Tibial nerve (tissue), 4 donors: ENCODE results near the gene PDCD4.

ENCODE experiments used
- EP300 ChIP-seq, 2 donors: sonication (generic); formaldehyde crosslinking; IDR thresholded peaks; one replicate each; pipeline ENCODE4 v1.6.1; 2017; ENCODE audit warnings: antibody characterized with exemption in 2 of 2, mild to moderate bottlenecking in 1 of 2
- POLR2A ChIP-seq, 2 donors: fragments of 450-650 bp; IDR thresholded peaks; one replicate each; pipeline ENCODE4 v1.6.1; 2017; ENCODE audit warnings: antibody characterized with exemption in 2 of 2, mild to moderate bottlenecking in 2 of 2, moderate library complexity in 2 of 2
- TF ChIP-seq, protein P1 (sequence below), 5 experiments: fragments of 200-600 bp in 3 of 5; fragments of 450-650 bp in 2 of 5; sonication (generic) in 3 of 5; IDR thresholded peaks; one replicate each; pipeline ENCODE4 v1.5.1; 2016 to 2019; ENCODE audit warnings: antibody characterized with exemption in 5 of 5, mild to moderate bottlenecking in 3 of 5, moderate library complexity in 2 of 5

GRCh38 chr10:110918643-110919348 lies 47.1 kb downstream of the PDCD4 start, which contains the start of gene BBIP1:
- TF ChIP-seq, protein P1, sequence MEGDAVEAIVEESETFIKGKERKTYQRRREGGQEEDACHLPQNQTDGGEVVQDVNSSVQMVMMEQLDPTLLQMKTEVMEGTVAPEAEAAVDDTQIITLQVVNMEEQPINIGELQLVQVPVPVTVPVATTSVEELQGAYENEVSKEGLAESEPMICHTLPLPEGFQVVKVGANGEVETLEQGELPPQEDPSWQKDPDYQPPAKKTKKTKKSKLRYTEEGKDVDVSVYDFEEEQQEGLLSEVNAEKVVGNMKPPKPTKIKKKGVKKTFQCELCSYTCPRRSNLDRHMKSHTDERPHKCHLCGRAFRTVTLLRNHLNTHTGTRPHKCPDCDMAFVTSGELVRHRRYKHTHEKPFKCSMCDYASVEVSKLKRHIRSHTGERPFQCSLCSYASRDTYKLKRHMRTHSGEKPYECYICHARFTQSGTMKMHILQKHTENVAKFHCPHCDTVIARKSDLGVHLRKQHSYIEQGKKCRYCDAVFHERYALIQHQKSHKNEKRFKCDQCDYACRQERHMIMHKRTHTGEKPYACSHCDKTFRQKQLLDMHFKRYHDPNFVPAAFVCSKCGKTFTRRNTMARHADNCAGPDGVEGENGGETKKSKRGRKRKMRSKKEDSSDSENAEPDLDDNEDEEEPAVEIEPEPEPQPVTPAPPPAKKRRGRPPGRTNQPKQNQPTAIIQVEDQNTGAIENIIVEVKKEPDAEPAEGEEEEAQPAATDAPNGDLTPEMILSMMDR (IDR thresholded peaks at IDR 0.05): peak in 2 of 5 experiments; percentile 25 to 31
- peak in 1 of 2 donors; percentile 39 for TF ChIP-seq POLR2A (IDR thresholded peaks at IDR 0.05)
- peak; percentile 35 to 95 for TF ChIP-seq EP300 (IDR thresholded peaks at IDR 0.05)
